ENCODE measurements around the gene ENDOD1. TPM values are rescaled to one million over a fixed set of nuclear protein-coding genes. Genes with fewer than 3 reads are reported as not detected.
A peak's percentile ranks its signal among the peaks of the same experiment; 100 is the strongest.

ENDOD1 gene
- total RNA-seq, 1 donor from 2014 or later = 12.3 TPM

DNA sequence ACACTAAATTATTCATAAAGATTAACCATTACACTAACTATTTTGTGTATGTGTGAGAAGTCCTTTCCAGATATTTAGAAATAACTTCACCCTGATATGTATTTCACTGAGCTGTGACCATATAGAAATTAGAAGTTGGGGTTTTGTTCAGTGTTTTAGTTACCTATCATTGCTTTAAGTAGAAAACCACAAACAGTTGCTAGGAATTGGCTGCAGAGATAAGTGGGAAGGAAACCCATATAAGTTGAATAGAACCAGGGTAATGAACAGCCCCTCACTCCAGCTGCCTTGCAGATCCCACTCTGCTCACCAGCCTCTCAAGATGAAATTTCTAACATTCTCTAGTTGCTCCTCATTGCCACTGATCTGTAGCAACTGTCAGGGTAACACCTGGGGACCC is 12.7 kb upstream of the ENDOD1 start:
- Mint-ChIP-seq H3K27me3 (ENCODE audit: low read depth) (no peaks in the 10 kb centered on the region), H3K27ac (ENCODE audit: unreplicated experiment) (no peak overlapping the region), H3K9me3 (no peaks in the 10 kb centered on the region), H3K4me3 (no peak overlapping the region), H3K4me1 (peaks cover 10% of the 10 kb centered on the region), H3K36me3 (ENCODE audit: low read depth) (no peaks in the 10 kb centered on the region)
- no peak for DNase-seq (ENCODE audit: low read depth, low spot score)
- TF ChIP-seq CTCF (conservative IDR thresholded peaks at IDR 0.05) = no peak

DNA sequence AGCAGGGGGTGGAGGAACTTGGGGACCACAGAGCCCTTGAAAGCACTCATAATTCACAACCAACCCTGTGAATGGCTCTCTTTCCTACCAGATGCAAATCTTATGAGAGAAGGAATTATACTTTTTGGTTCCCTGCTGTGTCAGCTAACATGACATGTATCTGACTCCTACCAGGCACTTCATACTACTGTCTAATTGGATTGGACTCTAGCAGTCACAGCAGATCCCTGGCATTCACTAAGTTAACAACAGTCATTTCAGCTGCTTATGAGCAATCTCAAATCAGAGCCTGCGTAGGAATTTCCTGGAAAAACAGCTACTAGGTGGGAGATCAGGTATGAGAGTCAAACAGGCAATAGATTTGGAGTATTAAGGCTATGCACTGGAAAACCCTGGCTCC is 11.1 kb upstream of the ENDOD1 start:
- no peak for TF ChIP-seq CTCF (conservative IDR thresholded peaks at IDR 0.05)
- Mint-ChIP-seq H3K27ac (ENCODE audit: unreplicated experiment) (no peak overlapping the region), H3K36me3 (ENCODE audit: low read depth) (no peaks in the 10 kb centered on the region), H3K4me3 (no peak overlapping the region), H3K4me1 (peaks cover 21% of the 10 kb centered on the region), H3K27me3 (ENCODE audit: low read depth) (no peaks in the 10 kb centered on the region), H3K9me3 (no peaks in the 10 kb centered on the region)
- no peak for DNase-seq (ENCODE audit: low read depth, low spot score)

- no peak for TF ChIP-seq CTCF (conservative IDR thresholded peaks at IDR 0.05)
- Mint-ChIP-seq H3K36me3 (ENCODE audit: low read depth) (no peaks in the 10 kb centered on the region), H3K27me3 (ENCODE audit: low read depth) (no peaks in the 10 kb centered on the region), H3K4me3 (no peak overlapping the region), H3K4me1 (peaks cover 21% of the 10 kb centered on the region), H3K27ac (ENCODE audit: unreplicated experiment) (no peak overlapping the region), H3K9me3 (no peaks in the 10 kb centered on the region)
- DNase-seq (ENCODE audit: low read depth, low spot score) = no peak
Observed at GRCh38 chr11:95081010-95081409, 8.6 kb upstream of the ENDOD1 start.

DNA sequence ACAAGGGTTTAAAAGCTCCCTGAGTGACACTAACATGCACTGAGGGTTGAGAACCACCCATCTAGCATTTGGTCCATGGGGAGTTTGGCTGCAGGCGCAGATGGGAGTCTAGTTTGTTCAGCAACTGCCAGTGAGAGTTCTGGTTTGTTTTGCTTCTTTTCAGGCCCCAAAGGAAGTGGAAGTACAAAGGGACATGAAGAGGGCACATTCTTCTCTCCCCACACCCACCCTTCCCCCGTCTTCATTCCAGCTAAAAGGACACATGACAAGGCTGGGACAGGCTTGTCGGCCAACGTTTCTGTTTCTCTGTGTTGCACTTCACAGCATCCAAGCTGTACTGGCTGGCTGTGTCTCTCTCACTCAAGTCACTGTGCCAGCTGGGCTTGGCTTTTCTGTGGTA is 8.2 kb upstream of the ENDOD1 start:
- Mint-ChIP-seq H3K9me3 (no peaks in the 10 kb centered on the region), H3K27me3 (ENCODE audit: low read depth) (no peaks in the 10 kb centered on the region), H3K4me1 (peaks cover 21% of the 10 kb centered on the region), H3K36me3 (ENCODE audit: low read depth) (no peaks in the 10 kb centered on the region), H3K4me3 (peak overlapping the region; percentile 17), H3K27ac (ENCODE audit: unreplicated experiment) (peak overlapping the region; percentile 93)
- no peak for TF ChIP-seq CTCF (conservative IDR thresholded peaks at IDR 0.05)
- no peak for DNase-seq (ENCODE audit: low read depth, low spot score)

- Mint-ChIP-seq H3K4me1 (peaks cover 21% of the 10 kb centered on the region), H3K27ac (ENCODE audit: unreplicated experiment) (peak overlapping the region; percentile 13), H3K27me3 (ENCODE audit: low read depth) (no peaks in the 10 kb centered on the region)
Observed at GRCh38 chr11:95082576-95083001, 7.1 kb upstream of the ENDOD1 start.

More at GRCh38 chr11:95082576-95083001, 7.1 kb upstream of the ENDOD1 start:
- Mint-ChIP-seq H3K4me3 (no peak overlapping the region), H3K9me3 (no peaks in the 10 kb centered on the region), H3K36me3 (ENCODE audit: low read depth) (no peaks in the 10 kb centered on the region)
- DNase-seq (ENCODE audit: low read depth, low spot score) = no peak
- TF ChIP-seq CTCF (conservative IDR thresholded peaks at IDR 0.05) = no peak
